Calu3 (cell line): ENCODE measurements around the gene TENM3. TPM values are rescaled to one million over a fixed set of nuclear protein-coding genes. Genes with fewer than 3 reads are reported as not detected.

ENCODE experiments used
- BruUV-seq: library from RNA; stranded (reverse); fragments of 400-500 nt; replicated peaks from 2 replicates; lab custom pipeline; 2021; lab: Mats Ljungman, UMichigan
- CTCF ChIA-PET: fragments of 300-600 bp; sonication (Branson Sonifier 250); formaldehyde crosslinking; loops from one replicate; lab custom pipeline; 2022; ENCODE audit warnings: antibody characterized with exemption; lab: Charles Lee
- DNase-seq: peaks from one replicate; pipeline ENCODE4 v3.0.0; 2022
- H3K27ac Mint-ChIP-seq: one replicate; pipeline ENCODE4 v1.8.0; 2022; ENCODE audit warnings: mixed read lengths; ENCODE audit not compliant: unreplicated experiment
- H3K27me3 Mint-ChIP-seq: one replicate; pipeline ENCODE4 v1.8.0; 2022; ENCODE audit warnings: mixed read lengths; ENCODE audit not compliant: unreplicated experiment
- H3K36me3 Mint-ChIP-seq: one replicate; pipeline ENCODE4 v1.8.0; 2022; ENCODE audit warnings: mild to moderate bottlenecking, moderate library complexity, mixed read lengths; ENCODE audit not compliant: insufficient read depth, unreplicated experiment
- H3K4me1 Mint-ChIP-seq: one replicate; pipeline ENCODE4 v1.8.0; 2022; ENCODE audit warnings: mild to moderate bottlenecking, low read depth, mixed read lengths; ENCODE audit not compliant: unreplicated experiment
- H3K4me3 Mint-ChIP-seq: one replicate; pipeline ENCODE4 v1.8.0; 2022; ENCODE audit warnings: mild to moderate bottlenecking, low read depth, moderate library complexity, mixed read lengths; ENCODE audit not compliant: unreplicated experiment
- H3K9me3 Mint-ChIP-seq: one replicate; pipeline ENCODE4 v1.8.0; 2022; ENCODE audit warnings: low read depth, mixed read lengths; ENCODE audit not compliant: unreplicated experiment
- intact Hi-C: fragments of 100-400 bp; cut with micrococcal nuclease; formaldehyde crosslinking; loops from one replicate; pipeline ENCODE4 v1.10.0; 2022; ENCODE audit not compliant: unreplicated experiment
- total RNA-seq: library from RNA; stranded (reverse); gene quantifications from 2 replicates; pipeline ENCODE4 v1.2.3, GENCODE V29; 2022
- TF ChIP-seq, protein P1 (sequence below): fragments of 200-600 bp; IDR thresholded peaks from one replicate; pipeline ENCODE4 v1.8.0; 2022; ENCODE audit warnings: antibody characterized with exemption; ENCODE audit not compliant: unreplicated experiment

Gene TENM3
- total RNA-seq, 1 experiment from 2014 or later = 5.9 TPM

DNA sequence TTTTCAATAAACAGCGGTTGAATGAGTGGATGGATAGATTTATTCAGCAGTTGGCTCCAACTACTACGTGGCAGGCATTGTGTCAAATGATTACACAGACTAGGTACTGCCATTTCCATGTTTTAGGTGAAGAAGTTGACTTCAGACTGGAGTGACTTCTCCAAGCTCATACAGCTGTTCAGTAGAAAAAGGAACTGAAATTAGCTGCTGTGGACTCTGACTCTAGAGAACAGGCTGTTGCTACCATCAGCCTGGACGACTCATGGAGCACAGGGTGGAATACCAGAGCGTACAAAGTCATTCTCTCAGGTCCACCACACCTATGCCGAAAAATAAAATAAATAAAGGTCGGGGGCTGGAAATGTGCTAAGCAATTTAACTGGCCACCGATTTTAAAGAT, 45.3 kb downstream of the TENM3 start:
- no peak for DNase-seq
- Mint-ChIP-seq H3K36me3 (no peaks in the 10 kb centered on the region), H3K4me3 (no peak overlapping the region), H3K4me1 (peaks cover 6% of the 10 kb centered on the region), H3K27ac (no peak overlapping the region), H3K9me3 (no peaks in the 10 kb centered on the region), H3K27me3 (no peaks in the 10 kb centered on the region)
- CTCF ChIA-PET = no interaction called here
- no TSS peak for BruUV-seq
- TF ChIP-seq, protein P1, sequence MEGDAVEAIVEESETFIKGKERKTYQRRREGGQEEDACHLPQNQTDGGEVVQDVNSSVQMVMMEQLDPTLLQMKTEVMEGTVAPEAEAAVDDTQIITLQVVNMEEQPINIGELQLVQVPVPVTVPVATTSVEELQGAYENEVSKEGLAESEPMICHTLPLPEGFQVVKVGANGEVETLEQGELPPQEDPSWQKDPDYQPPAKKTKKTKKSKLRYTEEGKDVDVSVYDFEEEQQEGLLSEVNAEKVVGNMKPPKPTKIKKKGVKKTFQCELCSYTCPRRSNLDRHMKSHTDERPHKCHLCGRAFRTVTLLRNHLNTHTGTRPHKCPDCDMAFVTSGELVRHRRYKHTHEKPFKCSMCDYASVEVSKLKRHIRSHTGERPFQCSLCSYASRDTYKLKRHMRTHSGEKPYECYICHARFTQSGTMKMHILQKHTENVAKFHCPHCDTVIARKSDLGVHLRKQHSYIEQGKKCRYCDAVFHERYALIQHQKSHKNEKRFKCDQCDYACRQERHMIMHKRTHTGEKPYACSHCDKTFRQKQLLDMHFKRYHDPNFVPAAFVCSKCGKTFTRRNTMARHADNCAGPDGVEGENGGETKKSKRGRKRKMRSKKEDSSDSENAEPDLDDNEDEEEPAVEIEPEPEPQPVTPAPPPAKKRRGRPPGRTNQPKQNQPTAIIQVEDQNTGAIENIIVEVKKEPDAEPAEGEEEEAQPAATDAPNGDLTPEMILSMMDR = no peak
- intact Hi-C loops = no loop called here

DNA sequence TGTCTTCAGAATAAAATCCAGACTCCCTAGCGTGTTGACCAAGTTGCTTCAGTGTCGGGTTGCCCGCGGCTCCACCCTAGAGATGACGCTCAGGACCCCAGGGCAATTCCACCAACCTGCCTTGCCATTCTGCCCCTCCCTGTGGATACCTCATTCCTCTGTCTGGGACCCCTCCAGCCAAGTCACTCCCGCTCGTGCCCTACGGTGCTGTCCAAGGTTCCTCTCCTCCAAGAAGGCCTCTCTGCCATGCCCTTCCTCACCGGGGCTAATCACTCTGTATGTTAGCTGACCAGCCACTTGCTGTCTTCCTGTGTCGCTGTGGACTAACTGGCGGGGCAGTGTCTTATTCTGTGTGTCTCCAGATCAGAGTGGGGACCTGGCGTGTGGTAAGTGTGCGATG, 46.6 kb downstream of the TENM3 start:
- H3K4me1 Mint-ChIP-seq = peaks cover 6% of the 10 kb centered on the region
- H3K27me3 Mint-ChIP-seq = no peaks in the 10 kb centered on the region
- no peaks in the 10 kb centered on the region for H3K36me3 Mint-ChIP-seq
- intact Hi-C loops = no loop called here
- no peak overlapping the region for H3K27ac Mint-ChIP-seq
- no peaks in the 10 kb centered on the region for H3K9me3 Mint-ChIP-seq
- no peak for DNase-seq
- CTCF ChIA-PET = no interaction called here
- no TSS peak for BruUV-seq
- TF ChIP-seq, protein P1 = no peak
- no peak overlapping the region for H3K4me3 Mint-ChIP-seq

DNA sequence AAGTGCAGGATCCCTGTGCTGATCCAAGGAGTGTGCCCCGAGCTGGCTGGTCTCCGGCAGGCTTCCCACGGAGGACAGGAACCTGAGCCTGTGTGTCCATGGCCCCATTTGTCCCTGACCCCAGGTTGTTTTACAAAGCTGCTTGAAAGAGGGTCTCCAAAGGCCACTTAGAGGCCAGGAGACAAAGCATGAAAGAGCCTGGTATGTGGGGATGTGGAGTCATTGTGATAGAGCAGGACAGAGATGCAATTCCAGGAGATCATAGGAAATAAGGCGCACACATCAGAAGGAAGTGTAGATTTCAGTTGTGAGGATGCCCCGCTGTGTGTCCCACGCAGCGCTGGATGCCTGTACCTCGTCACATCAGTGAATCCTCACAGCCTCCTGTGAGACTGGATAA, 48.0 kb downstream of the TENM3 start:
- TF ChIP-seq, protein P1 = no peak
- H3K9me3 Mint-ChIP-seq = no peaks in the 10 kb centered on the region
- H3K27me3 Mint-ChIP-seq = no peaks in the 10 kb centered on the region
- BruUV-seq = no TSS peak
- intact Hi-C loops = no loop called here
- no peak for DNase-seq
- no peaks in the 10 kb centered on the region for H3K36me3 Mint-ChIP-seq
- no peaks in the 10 kb centered on the region for H3K4me1 Mint-ChIP-seq
- no peak overlapping the region for H3K4me3 Mint-ChIP-seq
- CTCF ChIA-PET = no interaction called here
- no peak overlapping the region for H3K27ac Mint-ChIP-seq

DNA sequence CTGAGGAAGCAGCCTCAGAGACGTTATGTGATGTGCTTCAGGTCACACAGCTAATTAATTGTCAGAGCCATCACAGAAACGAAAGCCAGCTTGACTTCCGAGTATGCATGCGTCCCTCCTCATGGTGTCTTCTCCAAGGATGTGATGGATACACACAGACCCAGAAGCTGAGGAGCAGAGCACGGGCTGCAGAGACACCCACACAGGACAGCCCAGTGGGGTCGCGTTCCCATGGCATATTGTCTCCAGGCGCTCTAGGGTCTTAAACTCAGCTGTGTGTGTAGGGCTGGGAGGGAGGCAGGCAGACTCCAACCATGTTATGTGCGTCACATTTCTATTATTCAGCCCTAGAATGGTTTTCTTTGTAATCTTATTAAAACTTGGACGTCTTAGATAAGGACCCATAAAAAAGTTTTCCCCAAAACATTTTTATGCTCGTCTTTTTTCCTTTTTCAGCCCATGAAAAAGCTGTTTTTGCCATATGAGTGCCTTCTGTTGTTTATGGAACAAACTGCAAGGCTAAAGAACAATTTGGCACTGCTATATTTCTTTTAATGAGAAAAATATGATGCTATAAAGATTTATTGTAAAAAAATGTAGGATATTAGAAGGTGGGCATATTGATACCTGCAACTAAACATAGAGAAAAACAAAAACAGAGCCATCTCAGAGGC, 48.5 kb downstream of the TENM3 start:
- Mint-ChIP-seq H3K4me3 (no peak overlapping the region), H3K4me1 (no peaks in the 10 kb centered on the region)
- BruUV-seq = no TSS peak

More for the DNA sequence above, 48.5 kb downstream of the TENM3 start:
- CTCF ChIA-PET = no interaction called here
- Mint-ChIP-seq H3K36me3 (no peaks in the 10 kb centered on the region), H3K27me3 (no peaks in the 10 kb centered on the region), H3K9me3 (no peaks in the 10 kb centered on the region), H3K27ac (no peak overlapping the region)
- intact Hi-C loops = no loop called here
- TF ChIP-seq, protein P1 = no peak
- DNase-seq = no peak
